Measurements from ENCODE around the gene COG7.

COG7 gene

GRCh38 chr16:23428351-23428750 is 24.6 kb downstream of the COG7 start:
- no peak overlapping the region for H3K27ac ChIP-seq
- no peak for TF ChIP-seq CTCF (IDR thresholded peaks at IDR 0.05)
- no peak for TF ChIP-seq ZFX (IDR thresholded peaks at IDR 0.05; ENCODE audit: borderline replicate concordance)

- TF ChIP-seq CTCF (IDR thresholded peaks at IDR 0.05): no peak
- TF ChIP-seq ZFX (IDR thresholded peaks at IDR 0.05; ENCODE audit: borderline replicate concordance): no peak
Measured at GRCh38 chr16:23424292-23424958, 28.6 kb downstream of the COG7 start.

GRCh38 chr16:23423496-23424049 is 29.4 kb downstream of the COG7 start:
- H3K27ac ChIP-seq: peak overlapping the region; percentile 93
- TF ChIP-seq ZFX (IDR thresholded peaks at IDR 0.05; ENCODE audit: borderline replicate concordance) (no peak), CTCF (IDR thresholded peaks at IDR 0.05) (no peak)

More at GRCh38 chr16:23424292-23424958, 28.6 kb downstream of the COG7 start:
- H3K27ac ChIP-seq: peak overlapping the region; percentile 93

- TF ChIP-seq ZFX (IDR thresholded peaks at IDR 0.05; ENCODE audit: borderline replicate concordance) (no peak), CTCF (IDR thresholded peaks at IDR 0.05) (no peak)
- no peak overlapping the region for H3K27ac ChIP-seq
Measured at GRCh38 chr16:23420011-23420410, 33.0 kb downstream of the COG7 start.

DNA sequence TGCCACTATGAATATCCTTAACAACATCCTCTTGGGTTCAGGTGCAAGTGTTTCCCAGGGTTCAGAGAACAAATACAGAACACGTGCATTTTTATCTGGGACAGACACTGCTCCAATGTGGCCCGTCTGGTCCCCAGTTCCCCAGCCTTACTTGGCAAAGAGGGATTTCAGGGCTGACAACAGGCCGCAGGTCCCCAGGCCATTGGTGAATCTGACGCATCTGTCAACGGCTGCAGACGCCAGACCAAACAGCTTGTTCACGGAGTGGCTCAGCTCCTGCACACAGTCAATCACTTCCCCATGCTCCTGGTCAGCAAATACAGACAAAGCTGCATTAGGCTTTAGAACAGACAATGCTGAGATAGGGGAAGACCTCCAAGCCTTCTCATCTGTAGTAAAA is 36.2 kb downstream of the COG7 start:
- no peak overlapping the region for H3K27ac ChIP-seq
- TF ChIP-seq ZFX (IDR thresholded peaks at IDR 0.05; ENCODE audit: borderline replicate concordance) (no peak), CTCF (IDR thresholded peaks at IDR 0.05) (no peak)

- TF ChIP-seq CTCF (IDR thresholded peaks at IDR 0.05): no peak
- no peak for TF ChIP-seq ZFX (IDR thresholded peaks at IDR 0.05; ENCODE audit: borderline replicate concordance)
- no peak overlapping the region for H3K27ac ChIP-seq
Measured at GRCh38 chr16:23414731-23415130, 38.3 kb downstream of the COG7 start.

GRCh38 chr16:23410176-23410575 is 42.8 kb downstream of the COG7 start:
- no peak for TF ChIP-seq ZFX (IDR thresholded peaks at IDR 0.05; ENCODE audit: borderline replicate concordance)
- no peak for TF ChIP-seq CTCF (IDR thresholded peaks at IDR 0.05)
- H3K27ac ChIP-seq: no peak overlapping the region

All from 22Rv1 (cell line).